Measurements from ENCODE around the gene SERTAD1. TPM values are rescaled to one million over a fixed set of nuclear protein-coding genes. Genes with fewer than 3 reads are reported as not detected.

The SERTAD1 gene
- total and polyA plus RNA-seq, 2 of the 8 experiments (the other 6 are each of a cell fraction or from before 2014, with no cell fraction given), result 5.4 to 6.6 TPM

DNA sequence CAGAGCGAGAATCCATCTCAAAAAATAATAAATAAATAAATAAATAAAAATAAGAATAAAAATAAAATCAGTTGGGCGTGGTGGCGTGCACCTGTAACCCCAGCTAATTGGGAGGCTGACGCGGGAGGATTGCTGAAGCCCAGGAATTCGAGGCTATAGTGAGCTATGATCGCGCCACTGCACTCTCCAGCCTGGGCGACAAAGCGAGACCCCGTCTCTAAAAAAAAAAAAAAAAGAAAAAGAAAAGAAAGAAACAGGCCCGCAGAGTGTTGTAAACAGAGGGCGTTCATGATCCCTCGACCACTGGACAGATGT, 5.4 kb downstream of the SERTAD1 start:
- no peak overlapping the region for H2BK120ac ChIP-seq (replicated peaks; ENCODE audit: low read depth, low read length)
- no peak for DNase-seq (ENCODE audit: low read depth in 1 of 2, low spot score in 2 of 2)
- no peaks in the 10 kb centered on the region; the same call in 1 of the 2 replicates for H3K79me1 ChIP-seq (ENCODE audit: low read depth, low read length)
- WGBS, 2 experiments (ENCODE audit: extremely low coverage in 1 of 2, insufficient coverage in 1 of 2, insufficient read length in 1 of 2, insufficient replicate concordance in 2 of 2, low coverage in 1 of 2, low lambda C conversion rate in 2 of 2, missing lambda C conversion rate in 1 of 2), result 81% methylated on average over 7 of the region's 14 CpGs; no CpG with 5 or more reads in 1 of the 2 experiments
- peaks cover 10% of the 10 kb centered on the region for H3K23me2 ChIP-seq (ENCODE audit: low read depth, low read length)
- ChIA-PET POLR2A (ENCODE audit: partially characterized antibody) (interaction anchor here (0.5 to 3.3 kb wide), 19 partner anchors 10 to 150 kb away, joined by 3 to 18 read pairs (median 4); partner anchors contain the start of genes BLVRB and SERTAD3), CTCF (ENCODE audit: partially characterized antibody) (interaction anchor here (0.6 to 4.4 kb wide), 34 partner anchors 8 to 280 kb away, joined by 3 to 41 read pairs (median 4); partner anchors contain the start of genes BLVRB, HIPK4, PRX and SERTAD3)
- H3K4me2 ChIP-seq (ENCODE audit: insufficient read depth in 1 of 2, low read depth in 2 of 2, low read length in 2 of 2), result no peak overlapping the region; a peak in 1 of 4 replicates
- no peak overlapping the region for H2AFZ ChIP-seq (ENCODE audit: low read length)
- no peaks in the 10 kb centered on the region for H4K20me1 ChIP-seq (replicated peaks in 1 of 2; ENCODE audit: control insufficient read depth in 1 of 2, insufficient read depth in 2 of 2, low read length in 2 of 2)
- H3K4me1 ChIP-seq (replicated peaks in 1 of 4; ENCODE audit: control insufficient read depth in 3 of 4, insufficient read depth in 4 of 4, low read length in 3 of 4), result peaks cover 4 to 7% (median 5%) of the 10 kb centered on the region in 4 experiments; a peak in 5 of 7 replicates
- H2BK5ac ChIP-seq (ENCODE audit: low read depth, low read length), result no peak overlapping the region
- no peaks in the 10 kb centered on the region for H3K79me2 ChIP-seq (ENCODE audit: control insufficient read depth in 1 of 2, insufficient read depth in 2 of 2, low read length in 2 of 2)
- H3K14ac ChIP-seq (ENCODE audit: insufficient read length), result no peak overlapping the region
- H4K5ac ChIP-seq (ENCODE audit: insufficient read length, low read depth, low read length), result no peak overlapping the region
- no peak overlapping the region for H2AK5ac ChIP-seq (ENCODE audit: low read depth, low read length)
- H3K23ac ChIP-seq (ENCODE audit: insufficient read length), result no peak overlapping the region
- H2BK15ac ChIP-seq (ENCODE audit: low read length), result no peak overlapping the region
- H2BK12ac ChIP-seq (ENCODE audit: low read depth, low read length), result no peak overlapping the region
- FAIRE-seq, result no peak
- H3K18ac ChIP-seq (ENCODE audit: extremely low read depth, low read length), result no peak overlapping the region
- peaks cover 0 to 2% (median 0%) of the 10 kb centered on the region in 4 experiments; a peak in 2 of 8 replicates for H3K36me3 ChIP-seq (ENCODE audit: control insufficient read depth in 2 of 4, insufficient read depth in 4 of 4, low read length in 3 of 4)
- no peaks in the 10 kb centered on the region for H3K9me3 ChIP-seq (ENCODE audit: insufficient read depth in 2 of 2, low read depth in 1 of 2, low read length in 1 of 2)
- H4K91ac ChIP-seq (replicated peaks; ENCODE audit: insufficient read length, low read length), result no peak overlapping the region
- no peak overlapping the region for H3K4ac ChIP-seq (replicated peaks; ENCODE audit: insufficient read length, low read depth, low read length)
- H4K8ac ChIP-seq (ENCODE audit: extremely low read depth, insufficient read depth, low read length), result no peak overlapping the region
- no peak overlapping the region for H3K27ac ChIP-seq (ENCODE audit: low read depth, low read length)
- no peak overlapping the region for H3K9ac ChIP-seq (replicated peaks in 1 of 4; ENCODE audit: extremely low read depth in 1 of 4, low read depth in 3 of 4, low read length in 3 of 4)
- H3K27me3 ChIP-seq (replicated peaks in 1 of 4; ENCODE audit: control insufficient read depth in 3 of 4, extremely low read depth in 1 of 4, insufficient read depth in 3 of 4, low read length in 3 of 4), result no peaks in the 10 kb centered on the region; a peak in 1 of 7 replicates
- no peak overlapping the region for H3K56ac ChIP-seq (replicated peaks; ENCODE audit: insufficient read length, low read depth, low read length)
- H3K4me3 ChIP-seq (ENCODE audit: extremely low read depth in 1 of 4, insufficient read depth in 2 of 4, low read depth in 3 of 4, low read length in 4 of 4), result peak overlapping the region in 3 of 4 experiments; percentile 47 to 70 (median 65); a peak in 6 of 8 replicates
- H2BK20ac ChIP-seq (ENCODE audit: low read length), result no peak overlapping the region
- TF ChIP-seq, protein P1, sequence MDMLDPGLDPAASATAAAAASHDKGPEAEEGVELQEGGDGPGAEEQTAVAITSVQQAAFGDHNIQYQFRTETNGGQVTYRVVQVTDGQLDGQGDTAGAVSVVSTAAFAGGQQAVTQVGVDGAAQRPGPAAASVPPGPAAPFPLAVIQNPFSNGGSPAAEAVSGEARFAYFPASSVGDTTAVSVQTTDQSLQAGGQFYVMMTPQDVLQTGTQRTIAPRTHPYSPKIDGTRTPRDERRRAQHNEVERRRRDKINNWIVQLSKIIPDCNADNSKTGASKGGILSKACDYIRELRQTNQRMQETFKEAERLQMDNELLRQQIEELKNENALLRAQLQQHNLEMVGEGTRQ (IDR thresholded peaks at IDR 0.05; ENCODE audit: low read length), result no peak
- TF ChIP-seq HDAC6 (IDR thresholded peaks at IDR 0.05; ENCODE audit: low read depth, low read length) (no peak), EGR1 (IDR thresholded peaks at IDR 0.05; ENCODE audit: borderline replicate concordance, low read depth, low read length) (no peak), ASH2L (IDR thresholded peaks at IDR 0.05; ENCODE audit: low read length) (no peak), NANOG (IDR thresholded peaks at IDR 0.05; ENCODE audit: insufficient read depth, low read depth, low read length, poor library complexity, severe bottlenecking) (no peak), JUND (IDR thresholded peaks at IDR 0.05; ENCODE audit: low read length) (no peak), POLR2AphosphoS5 (IDR thresholded peaks at IDR 0.05; ENCODE audit: low read depth, low read length) (no peak), CBX5 (IDR thresholded peaks at IDR 0.05; ENCODE audit: low read depth, low read length) (no peak), BRCA1 (IDR thresholded peaks at IDR 0.05; ENCODE audit: low read depth, low read length) (no peak), EP300 (IDR thresholded peaks at IDR 0.05; ENCODE audit: borderline replicate concordance in 1 of 2, low read depth in 2 of 2, low read length in 2 of 2) (no peak), RFX5 (IDR thresholded peaks at IDR 0.05; ENCODE audit: borderline replicate concordance, low read depth, low read length) (no peak)
- TF ChIP-seq, protein P2, sequence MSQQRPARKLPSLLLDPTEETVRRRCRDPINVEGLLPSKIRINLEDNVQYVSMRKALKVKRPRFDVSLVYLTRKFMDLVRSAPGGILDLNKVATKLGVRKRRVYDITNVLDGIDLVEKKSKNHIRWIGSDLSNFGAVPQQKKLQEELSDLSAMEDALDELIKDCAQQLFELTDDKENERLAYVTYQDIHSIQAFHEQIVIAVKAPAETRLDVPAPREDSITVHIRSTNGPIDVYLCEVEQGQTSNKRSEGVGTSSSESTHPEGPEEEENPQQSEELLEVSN (IDR thresholded peaks at IDR 0.05), result no peak
